Trophoblast cell (in vitro differentiated cells and primary cell): ENCODE results near the gene APRT.
A peak's percentile ranks its signal among the peaks of the same experiment; 100 is the strongest.

Experiments used
- DNase-seq, 2 donors: peaks; one replicate each; pipeline ENCODE4 v3.0.0-alpha.2; 2016
- H2AFZ ChIP-seq: 2 replicates; pipeline ENCODE4 v1.6.1; 2013; ENCODE audit warnings: low read length, moderate library complexity, mild to moderate bottlenecking; ENCODE audit not compliant: insufficient read depth, poor library complexity
- H2AK5ac ChIP-seq: 2 replicates; pipeline ENCODE4 v1.6.1; 2013; ENCODE audit warnings: mild to moderate bottlenecking, low read length
- H2BK120ac ChIP-seq: 2 replicates; pipeline ENCODE4 v1.6.1; 2013; ENCODE audit warnings: low read length, mild to moderate bottlenecking, moderate library complexity; ENCODE audit not compliant: insufficient read depth, poor library complexity
- H2BK12ac ChIP-seq: 2 replicates; pipeline ENCODE4 v1.6.1; 2013; ENCODE audit warnings: mild to moderate bottlenecking, low read length, moderate library complexity
- H2BK5ac ChIP-seq: 2 replicates; pipeline ENCODE4 v1.6.1; 2013; ENCODE audit warnings: low read length, low read depth, moderate library complexity, mild to moderate bottlenecking; ENCODE audit not compliant: poor library complexity
- H3K14ac ChIP-seq: 2 replicates; pipeline ENCODE4 v1.6.1; 2013; ENCODE audit warnings: mild to moderate bottlenecking, low read length
- H3K18ac ChIP-seq: 2 replicates; pipeline ENCODE4 v1.6.1; 2013; ENCODE audit warnings: mild to moderate bottlenecking, low read length
- H3K23ac ChIP-seq: 2 replicates; pipeline ENCODE4 v1.6.1; 2013; ENCODE audit warnings: low read length
- H3K27ac ChIP-seq: 2 replicates; pipeline ENCODE4 v1.5.1; 2013; ENCODE audit warnings: low read depth, mild to moderate bottlenecking, inconsistent platforms, low read length, moderate library complexity
- H3K27me3 ChIP-seq: 2 replicates; pipeline ENCODE4 v1.6.1; 2013; ENCODE audit warnings: inconsistent platforms, mild to moderate bottlenecking, low read length, moderate library complexity; ENCODE audit not compliant: insufficient read depth
- H3K36me3 ChIP-seq, 2 experiments: 1 replicate in 1 of 2; 2 replicates in 1 of 2; pipeline ENCODE4 v1.6.1; 2013; ENCODE audit warnings: low read length in 2 of 2, mild to moderate bottlenecking in 2 of 2, moderate library complexity in 1 of 2; ENCODE audit not compliant: insufficient read depth in 2 of 2, control insufficient read depth in 1 of 2
- H3K4ac ChIP-seq: 2 replicates; pipeline ENCODE4 v1.6.1; 2013; ENCODE audit warnings: low read depth, mild to moderate bottlenecking, low read length, moderate library complexity
- H3K4me1 ChIP-seq, 2 experiments: 1 replicate in 1 of 2; 2 replicates in 1 of 2; pipeline ENCODE4 v1.6.1; 2013; ENCODE audit warnings: low read length in 2 of 2, mild to moderate bottlenecking in 2 of 2, moderate library complexity in 1 of 2; ENCODE audit not compliant: insufficient read depth in 2 of 2, control insufficient read depth in 1 of 2
- H3K4me2 ChIP-seq: 2 replicates; pipeline ENCODE4 v1.6.1; 2013; ENCODE audit warnings: inconsistent platforms, mild to moderate bottlenecking, low read length, moderate library complexity
- H3K4me3 ChIP-seq: 2 replicates; pipeline ENCODE4 v1.5.1; 2013; ENCODE audit warnings: mild to moderate bottlenecking, low read depth, low read length, inconsistent platforms
- H3K79me1 ChIP-seq: one replicate; pipeline ENCODE4 v1.6.1; 2013; ENCODE audit warnings: low read length
- H3K79me2 ChIP-seq: 2 replicates; pipeline ENCODE4 v1.6.1; 2013; ENCODE audit warnings: low read length, mild to moderate bottlenecking; ENCODE audit not compliant: control insufficient read depth, insufficient read depth, poor library complexity
- H3K9ac ChIP-seq: 2 replicates; pipeline ENCODE4 v1.6.1; 2013; ENCODE audit warnings: mild to moderate bottlenecking, low read length
- H3K9me3 ChIP-seq: 2 replicates; pipeline ENCODE4 v1.6.1; 2013; ENCODE audit warnings: low read depth, mild to moderate bottlenecking, control low read depth, inconsistent platforms, low read length; ENCODE audit not compliant: insufficient read depth
- H4K12ac ChIP-seq: 2 replicates; pipeline ENCODE4 v1.6.1; 2013; ENCODE audit warnings: low read depth, mild to moderate bottlenecking, low read length, moderate library complexity
- H4K8ac ChIP-seq: 2 replicates; pipeline ENCODE4 v1.6.1; 2013; ENCODE audit warnings: low read depth, mild to moderate bottlenecking, low read length, moderate library complexity
- H4K91ac ChIP-seq: one replicate; pipeline ENCODE4 v1.6.1; 2013; ENCODE audit warnings: low read depth, mild to moderate bottlenecking, low read length, moderate library complexity
- WGBS: extraction: QIAGEN DNeasy Blood & Tissue Kit; methylation state at CpG from one replicate; pipeline ENCODE4 v1.1.7; 2013; ENCODE audit warnings: missing lambda C conversion rate; ENCODE audit not compliant: insufficient read length, insufficient coverage; ENCODE audit errors: extremely low coverage; 5-methylcytosine and 5-hydroxymethylcytosine counted together

The APRT gene

GRCh38 chr16:88810166-88810911 is 1.4 kb downstream of the APRT start:
- peaks cover 14% of the 10 kb centered on the region for H3K79me1 ChIP-seq
- H3K27me3 ChIP-seq = no peaks in the 10 kb centered on the region
- peaks cover 9% of the 10 kb centered on the region for H3K79me2 ChIP-seq
- H2AK5ac ChIP-seq = no peak overlapping the region
- no peak overlapping the region for H3K23ac ChIP-seq
- H4K8ac ChIP-seq = no peak overlapping the region
- H3K4ac ChIP-seq = no peak overlapping the region
- H4K91ac ChIP-seq = no peak overlapping the region
- H2AFZ ChIP-seq = no peak overlapping the region
- no peak overlapping the region for H2BK120ac ChIP-seq
- no peak overlapping the region for H2BK12ac ChIP-seq
- peak overlapping the region; percentile 73 for H3K4me3 ChIP-seq
- peaks cover 9 to 22% of the 10 kb centered on the region in 2 experiments for H3K4me1 ChIP-seq
- no peak overlapping the region for H2BK5ac ChIP-seq
- peak; percentile 36 to 38 for DNase-seq
- H3K36me3 ChIP-seq = peaks cover 44 to 47% of the 10 kb centered on the region in 2 experiments
- H3K4me2 ChIP-seq = peak overlapping the region; percentile 98
- H3K18ac ChIP-seq = no peak overlapping the region
- H3K9me3 ChIP-seq = peaks cover 2% of the 10 kb centered on the region
- WGBS = no CpG with 5 or more reads among the region's 12 CpGs
- H3K9ac ChIP-seq = peak overlapping the region; percentile 30
- peak overlapping the region; percentile 39 for H3K27ac ChIP-seq
- H4K12ac ChIP-seq = no peak overlapping the region
- peak overlapping the region; percentile 67 for H3K14ac ChIP-seq

GRCh38 chr16:88809676-88810165 is 2.0 kb downstream of the APRT start:
- H3K4me3 ChIP-seq = no peak overlapping the region
- no peak overlapping the region for H2BK120ac ChIP-seq
- H2AFZ ChIP-seq = no peak overlapping the region
- peaks cover 9% of the 10 kb centered on the region for H3K79me2 ChIP-seq
- H3K9me3 ChIP-seq = peaks cover 2% of the 10 kb centered on the region
- no peak for DNase-seq
- no peak overlapping the region for H4K12ac ChIP-seq
- H3K79me1 ChIP-seq = peaks cover 14% of the 10 kb centered on the region
- peaks cover 50 to 51% of the 10 kb centered on the region in 2 experiments for H3K36me3 ChIP-seq
- no peak overlapping the region for H3K27ac ChIP-seq
- H2AK5ac ChIP-seq = no peak overlapping the region
- H3K27me3 ChIP-seq = no peaks in the 10 kb centered on the region
- no peak overlapping the region for H2BK5ac ChIP-seq
- H3K9ac ChIP-seq = no peak overlapping the region
- H3K4me2 ChIP-seq = no peak overlapping the region
- H4K8ac ChIP-seq = no peak overlapping the region
- H4K91ac ChIP-seq = no peak overlapping the region
- no peak overlapping the region for H3K14ac ChIP-seq
- H2BK12ac ChIP-seq = no peak overlapping the region
- H3K4ac ChIP-seq = no peak overlapping the region
- WGBS = no CpG with 5 or more reads among the region's 10 CpGs
- no peak overlapping the region for H3K18ac ChIP-seq
- peaks cover 13 to 26% of the 10 kb centered on the region in 2 experiments for H3K4me1 ChIP-seq
- H3K23ac ChIP-seq = no peak overlapping the region

- Histone ChIP-seq H4K91ac (no peak overlapping the region), H2AFZ (no peak overlapping the region), H2BK120ac (no peak overlapping the region), H2BK12ac (no peak overlapping the region), H3K4me3 (no peak overlapping the region), H3K9ac (no peak overlapping the region), H2BK5ac (no peak overlapping the region), H3K14ac (no peak overlapping the region), H3K4me2 (no peak overlapping the region), H3K4me1 (peaks cover 15 to 32% of the 10 kb centered on the region in 2 experiments), H3K27ac (no peak overlapping the region), H3K79me2 (peaks cover 13% of the 10 kb centered on the region), H3K4ac (no peak overlapping the region), H3K23ac (no peak overlapping the region), H3K9me3 (peaks cover 2% of the 10 kb centered on the region), H3K36me3 (peaks cover 51% of the 10 kb centered on the region in 2 experiments), H4K8ac (no peak overlapping the region), H3K18ac (no peak overlapping the region), H4K12ac (no peak overlapping the region), H3K79me1 (peaks cover 15% of the 10 kb centered on the region), H2AK5ac (no peak overlapping the region), H3K27me3 (no peaks in the 10 kb centered on the region)
- DNase-seq = no peak
- WGBS = no CpG with 5 or more reads among the region's 10 CpGs
Measured at GRCh38 chr16:88809068-88809675, 2.6 kb downstream of the APRT start.

- H4K91ac ChIP-seq = no peak overlapping the region
- H4K8ac ChIP-seq = no peak overlapping the region
- H2BK5ac ChIP-seq = no peak overlapping the region
- no CpG with 5 or more reads among the region's 26 CpGs for WGBS
- H3K4me3 ChIP-seq = no peak overlapping the region
- no peak overlapping the region for H2AK5ac ChIP-seq
- H2BK12ac ChIP-seq = no peak overlapping the region
- no peak overlapping the region for H4K12ac ChIP-seq
- no peak overlapping the region for H3K9ac ChIP-seq
- H3K27me3 ChIP-seq = no peaks in the 10 kb centered on the region
- no peak for DNase-seq
- peaks cover 18% of the 10 kb centered on the region for H3K79me2 ChIP-seq
- H3K4me2 ChIP-seq = no peak overlapping the region
- H3K27ac ChIP-seq = no peak overlapping the region
- no peak overlapping the region for H3K18ac ChIP-seq
- H2BK120ac ChIP-seq = no peak overlapping the region
- peaks cover 51% of the 10 kb centered on the region in 2 experiments for H3K36me3 ChIP-seq
- H3K9me3 ChIP-seq = peaks cover 2% of the 10 kb centered on the region
- no peak overlapping the region for H3K4ac ChIP-seq
- no peak overlapping the region for H3K14ac ChIP-seq
- peaks cover 15 to 33% of the 10 kb centered on the region in 2 experiments for H3K4me1 ChIP-seq
- peaks cover 21% of the 10 kb centered on the region for H3K79me1 ChIP-seq
- no peak overlapping the region for H2AFZ ChIP-seq
- no peak overlapping the region for H3K23ac ChIP-seq
Measured at GRCh38 chr16:88807626-88808453, 3.9 kb downstream of the APRT start.
